GM12892 (cell line): ENCODE data around the gene ALDH3A2.

Experiments used
- DNase-seq: peaks from one replicate; pipeline ENCODE4 v3.0.0; 2011; ENCODE audit not compliant: insufficient read length
- FAIRE-seq: peaks from 2 replicates; lab custom pipeline; 2011; peaks lifted over from hg19 to GRCh38; lab: Jason Lieb, UNC
- POLR2A ChIP-seq: IDR thresholded peaks from 2 replicates; pipeline ENCODE4 v1.6.1; 2011; ENCODE audit warnings: low read depth, low read length, control low read depth
- POLR2AphosphoS5 ChIP-seq: IDR thresholded peaks from 2 replicates; pipeline ENCODE4 v1.6.1; 2011; ENCODE audit warnings: low read depth, low read length, control low read depth
- TAF1 ChIP-seq: IDR thresholded peaks from 2 replicates; pipeline ENCODE4 v1.6.1; 2011; ENCODE audit warnings: low read depth, mild to moderate bottlenecking, control low read depth, low read length, borderline replicate concordance

ALDH3A2 gene

DNA sequence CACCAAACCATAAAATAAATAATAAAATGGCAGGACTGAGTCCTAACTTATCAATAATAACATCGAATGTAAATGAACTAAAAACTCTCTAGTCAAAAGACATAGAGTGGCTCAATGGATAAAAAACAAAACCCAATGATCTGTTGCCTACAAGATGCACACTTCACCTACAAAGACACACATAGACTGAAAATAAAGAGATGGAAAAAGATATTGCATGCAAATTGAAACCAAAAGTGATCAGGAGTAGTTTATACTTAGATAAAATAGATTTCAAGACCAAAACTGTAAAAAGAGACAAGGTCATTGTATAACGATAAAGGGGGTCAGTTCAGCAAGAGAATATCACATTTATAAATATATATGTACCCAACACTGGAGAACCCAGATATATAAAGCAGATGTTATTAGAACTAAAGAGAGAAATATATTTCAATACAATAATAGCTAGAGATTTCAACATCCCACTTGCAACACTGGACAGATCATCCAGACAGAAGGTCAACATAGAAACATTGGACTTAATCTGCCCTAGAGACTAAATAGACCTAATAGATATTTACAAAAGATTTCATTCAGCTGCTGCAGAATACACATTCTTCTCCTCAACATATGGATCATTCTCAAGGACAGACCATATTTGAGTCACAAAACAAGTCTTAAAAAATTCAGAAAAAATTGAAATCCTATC is 38.0 kb downstream of the ALDH3A2 start:
- no peak for DNase-seq
- no peak for TF ChIP-seq POLR2A
- no peak for TF ChIP-seq TAF1
- TF ChIP-seq POLR2AphosphoS5, result no peak
- FAIRE-seq, result no peak

DNA sequence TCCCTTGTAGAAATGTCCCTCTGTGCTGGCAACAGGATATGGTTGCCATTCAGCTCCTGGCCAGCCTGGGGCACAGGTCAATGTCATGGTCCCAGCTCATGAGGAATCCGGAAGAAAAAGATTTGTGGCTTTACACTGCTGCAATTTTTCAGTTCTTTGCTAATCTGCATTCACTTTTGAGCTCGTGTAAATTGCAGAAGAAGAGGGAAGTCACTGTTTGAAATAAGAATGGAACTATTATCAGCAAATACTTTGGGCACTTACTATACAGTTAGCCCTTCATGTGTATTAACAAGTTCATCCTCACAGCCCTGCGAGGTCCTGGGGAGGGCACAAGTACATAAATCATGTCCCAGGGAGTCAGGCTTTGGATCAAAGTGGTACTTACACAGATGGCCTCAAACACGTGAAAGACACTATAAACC is 53.7 kb downstream of the ALDH3A2 start:
- no peak for FAIRE-seq
- no peak for TF ChIP-seq TAF1
- no peak for TF ChIP-seq POLR2AphosphoS5
- no peak for TF ChIP-seq POLR2A
- DNase-seq, result no peak

DNA sequence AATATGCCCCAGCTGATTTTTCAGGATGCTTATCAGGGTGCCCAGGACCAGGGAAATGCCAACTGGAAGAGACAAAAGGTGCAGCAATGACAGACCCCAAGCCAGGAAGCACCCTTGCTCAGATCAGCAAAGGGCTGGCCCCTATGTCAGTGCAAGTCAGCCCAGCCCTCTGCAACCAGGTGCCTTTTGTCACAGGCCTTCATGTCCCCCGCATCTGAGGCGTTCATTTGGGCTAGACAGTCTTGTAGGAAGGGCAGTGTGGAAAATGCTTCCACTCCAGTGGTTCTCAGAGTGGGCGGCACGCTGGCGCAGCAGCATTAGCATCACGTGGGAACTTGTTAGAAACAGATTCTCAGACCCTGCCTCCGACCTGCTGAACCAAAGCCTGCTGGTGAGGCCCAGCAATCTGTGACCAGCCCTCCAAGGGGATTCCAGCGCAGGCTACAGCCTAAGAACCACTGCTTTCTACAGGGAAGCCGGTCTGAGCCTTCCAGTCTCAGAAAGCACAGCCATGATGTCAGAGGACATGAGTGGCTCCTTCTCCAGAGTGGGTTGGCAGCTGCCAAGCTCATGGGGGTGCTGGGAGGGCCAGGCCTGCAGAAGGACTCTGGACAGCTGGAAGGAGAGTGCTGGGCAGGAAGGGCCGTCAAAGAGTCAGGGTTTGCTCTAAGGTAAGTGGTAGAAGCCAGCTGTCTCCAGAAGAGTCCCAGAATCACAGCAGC is 54.7 kb downstream of the ALDH3A2 start:
- FAIRE-seq (no peak), DNase-seq (no peak)
- TF ChIP-seq POLR2A (no peak), TAF1 (no peak), POLR2AphosphoS5 (no peak)

DNA sequence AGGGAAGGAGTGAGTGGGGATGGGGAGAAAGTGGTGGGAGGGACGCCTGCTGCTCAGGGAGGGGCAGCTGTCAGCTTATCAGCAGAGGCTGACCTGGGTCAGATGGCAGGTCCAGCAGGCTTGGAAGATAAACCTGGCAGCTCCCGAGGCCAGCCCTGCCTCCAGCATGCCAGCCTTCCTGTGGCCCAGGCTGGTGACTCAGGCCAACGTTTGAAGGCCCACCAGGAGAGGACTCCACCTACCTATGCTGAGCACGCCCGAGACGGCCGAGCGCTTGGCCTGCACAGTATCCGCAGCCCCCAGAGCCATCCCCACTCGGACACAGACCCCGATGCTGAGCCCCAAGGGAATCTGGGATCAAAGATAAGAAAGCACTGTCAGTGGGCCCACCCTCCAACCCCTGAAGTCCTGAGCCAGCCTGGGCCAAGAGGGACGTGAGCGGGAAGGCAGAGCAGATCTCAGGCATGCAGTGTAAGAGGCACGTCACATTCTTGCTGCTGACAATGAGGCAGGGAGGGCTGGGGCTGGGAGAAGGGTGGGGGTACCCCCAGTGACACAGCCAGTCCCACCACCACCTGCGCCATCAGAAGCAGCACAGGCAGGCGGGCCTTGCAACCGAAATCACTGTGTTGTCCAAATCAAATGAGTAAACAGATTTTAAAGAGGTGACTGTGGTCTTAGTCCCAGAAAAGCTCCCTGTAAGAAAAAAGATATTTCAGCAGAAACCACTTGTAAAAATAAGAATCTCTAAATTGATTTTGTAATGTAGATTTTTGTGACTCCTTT is 55.5 kb downstream of the ALDH3A2 start:
- no peak for FAIRE-seq
- TF ChIP-seq TAF1 (no peak), POLR2AphosphoS5 (no peak), POLR2A (no peak)
- DNase-seq, result no peak

DNA sequence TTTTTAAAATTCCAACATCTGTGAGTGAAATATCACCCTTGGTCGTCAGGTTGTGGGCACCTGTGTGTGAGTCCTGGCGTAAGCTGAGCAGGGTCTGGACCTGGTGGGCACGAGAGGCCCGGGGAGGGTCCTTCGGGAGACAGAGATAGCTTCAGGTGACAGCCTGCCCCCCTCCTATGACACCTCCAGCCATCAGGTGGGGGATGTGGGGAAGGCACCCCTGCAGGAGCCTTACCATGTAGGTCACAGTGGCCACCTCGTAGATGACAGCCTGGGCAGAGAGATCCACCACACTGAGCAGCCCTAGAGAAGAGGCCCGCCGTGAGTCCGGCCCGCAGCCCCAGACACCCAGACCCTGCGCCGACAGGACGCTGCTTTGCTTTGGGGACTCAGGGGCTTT is 56.6 kb downstream of the ALDH3A2 start:
- DNase-seq, result peak; percentile 21
- FAIRE-seq, result no peak
- TF ChIP-seq POLR2AphosphoS5 (no peak), POLR2A (no peak), TAF1 (no peak)

DNA sequence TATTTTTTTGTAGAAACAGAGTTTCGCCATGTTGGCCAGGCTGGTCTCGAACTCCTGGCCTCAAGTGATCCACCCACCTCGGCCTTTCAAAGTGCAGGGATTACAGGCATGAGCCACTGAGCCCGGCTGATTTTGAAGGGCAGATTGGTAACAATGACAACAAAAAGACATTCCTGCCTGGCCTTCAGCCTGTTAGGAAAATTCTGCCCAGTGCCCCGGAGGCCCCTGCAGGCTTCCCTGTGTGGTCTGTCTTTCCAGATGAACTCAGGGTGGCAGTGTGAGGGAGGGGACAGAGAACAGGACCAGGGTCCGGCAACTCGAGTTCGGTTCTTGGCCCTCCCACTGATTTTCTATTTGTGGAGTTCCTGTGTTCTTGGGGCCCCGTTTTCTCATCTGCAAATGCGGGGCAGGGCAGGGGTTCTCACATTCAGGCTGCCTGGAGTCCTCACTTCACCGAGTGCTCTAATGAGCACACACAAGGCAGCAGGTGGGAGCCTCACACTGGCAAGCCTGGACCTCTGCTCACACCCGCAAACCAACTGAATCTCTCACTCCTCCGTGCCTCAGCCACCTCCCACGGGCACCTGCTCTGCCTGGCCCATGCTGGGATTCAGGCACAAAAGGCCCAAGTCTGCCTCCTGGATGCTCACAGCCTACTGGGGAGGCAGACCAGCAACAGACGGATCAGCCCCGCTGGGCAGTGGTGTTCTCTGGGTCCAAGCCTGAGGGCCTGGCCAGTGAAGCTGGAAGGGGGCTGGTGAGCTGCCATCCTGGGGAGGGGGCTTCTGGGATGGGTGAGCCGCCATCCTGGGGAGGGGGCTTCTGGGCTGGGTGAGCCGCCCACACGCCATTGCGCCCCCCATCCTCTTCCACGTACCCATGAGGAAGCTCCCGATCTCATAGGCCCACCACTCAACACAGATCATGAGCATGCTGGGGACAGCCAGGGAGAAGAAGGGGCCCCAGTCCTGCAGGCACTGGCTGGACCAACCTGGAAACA is 57.5 kb downstream of the ALDH3A2 start:
- TF ChIP-seq TAF1, result no peak
- no peak for TF ChIP-seq POLR2AphosphoS5
- no peak for TF ChIP-seq POLR2A
- no peak for FAIRE-seq
- peak; percentile 19 for DNase-seq

DNA sequence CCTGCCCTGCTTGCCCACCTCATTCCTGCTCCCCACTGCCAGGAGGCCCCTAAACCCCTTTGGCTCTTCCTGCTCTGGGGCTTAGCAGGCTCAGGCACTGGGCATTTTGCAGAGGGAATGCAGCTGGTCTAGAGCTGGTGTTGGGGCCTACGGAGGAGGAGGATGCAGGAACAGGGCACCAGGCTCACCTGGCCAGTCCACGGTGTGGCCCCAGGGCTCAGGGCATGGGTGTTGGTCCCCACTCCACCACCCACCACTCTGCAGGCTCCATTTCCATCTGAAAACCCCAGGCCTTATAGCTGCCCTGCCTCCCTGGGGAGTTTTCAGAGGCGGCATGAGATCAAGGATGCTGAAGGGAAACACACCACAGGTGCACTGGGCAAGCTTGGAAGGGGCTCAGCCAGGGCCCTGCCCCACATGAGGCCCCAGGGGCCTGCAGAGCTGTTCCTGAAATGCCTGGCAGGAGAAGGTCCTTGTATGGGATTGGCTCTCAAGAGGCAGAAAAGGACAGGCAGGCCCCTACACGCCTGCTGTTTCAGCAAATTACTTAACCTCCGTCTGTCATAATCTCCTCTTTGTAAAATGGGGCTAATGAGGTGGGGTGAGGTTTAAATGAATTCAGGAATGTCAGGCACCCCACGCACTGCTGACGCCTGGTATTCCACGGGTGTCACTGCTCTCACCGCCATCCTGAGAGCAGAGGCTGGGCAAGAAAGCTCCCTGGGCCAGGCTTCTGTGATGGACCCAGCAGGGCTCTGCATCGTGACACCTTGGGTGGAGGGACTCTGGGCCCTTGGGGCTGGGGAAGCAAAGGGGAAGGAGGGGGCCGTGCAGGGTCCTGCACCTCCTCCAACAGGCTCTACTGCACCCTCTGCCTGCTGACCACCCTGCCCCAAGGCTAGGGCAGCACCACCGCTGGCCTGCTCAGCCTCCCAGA is 58.5 kb downstream of the ALDH3A2 start:
- no peak for FAIRE-seq

DNA sequence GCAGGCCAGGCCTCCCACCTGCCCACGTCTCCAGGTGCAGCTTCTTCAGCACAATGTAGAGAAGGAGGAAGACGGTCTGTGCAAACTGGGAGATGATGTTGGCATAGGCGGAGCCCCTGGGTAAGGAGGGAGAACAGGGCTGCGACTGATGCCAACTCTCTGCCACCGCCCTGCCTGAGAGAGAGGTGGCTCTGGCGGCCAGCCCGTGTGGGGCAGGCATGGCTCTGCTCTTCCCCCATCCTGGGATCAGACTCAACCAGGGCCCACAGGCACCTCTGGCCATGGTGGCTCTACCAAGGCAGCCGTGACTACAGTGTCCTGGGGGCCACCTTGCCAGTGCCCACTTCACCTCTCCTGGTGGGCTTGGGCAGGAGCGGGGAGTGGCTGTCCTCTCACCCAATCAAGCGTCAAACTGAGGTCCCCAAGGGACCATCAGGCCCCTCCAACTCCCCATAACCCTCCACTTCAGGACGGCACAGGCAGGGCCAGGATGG is 59.2 kb downstream of the ALDH3A2 start:
- TF ChIP-seq TAF1 (no peak), POLR2A (no peak), POLR2AphosphoS5 (no peak)
- no peak for FAIRE-seq
- peak; percentile 19 for DNase-seq

More for the DNA sequence above, 58.5 kb downstream of the ALDH3A2 start:
- TF ChIP-seq POLR2AphosphoS5, result no peak
- TF ChIP-seq POLR2A, result no peak
- TF ChIP-seq TAF1, result no peak
- DNase-seq, result peak; percentile 22

DNA sequence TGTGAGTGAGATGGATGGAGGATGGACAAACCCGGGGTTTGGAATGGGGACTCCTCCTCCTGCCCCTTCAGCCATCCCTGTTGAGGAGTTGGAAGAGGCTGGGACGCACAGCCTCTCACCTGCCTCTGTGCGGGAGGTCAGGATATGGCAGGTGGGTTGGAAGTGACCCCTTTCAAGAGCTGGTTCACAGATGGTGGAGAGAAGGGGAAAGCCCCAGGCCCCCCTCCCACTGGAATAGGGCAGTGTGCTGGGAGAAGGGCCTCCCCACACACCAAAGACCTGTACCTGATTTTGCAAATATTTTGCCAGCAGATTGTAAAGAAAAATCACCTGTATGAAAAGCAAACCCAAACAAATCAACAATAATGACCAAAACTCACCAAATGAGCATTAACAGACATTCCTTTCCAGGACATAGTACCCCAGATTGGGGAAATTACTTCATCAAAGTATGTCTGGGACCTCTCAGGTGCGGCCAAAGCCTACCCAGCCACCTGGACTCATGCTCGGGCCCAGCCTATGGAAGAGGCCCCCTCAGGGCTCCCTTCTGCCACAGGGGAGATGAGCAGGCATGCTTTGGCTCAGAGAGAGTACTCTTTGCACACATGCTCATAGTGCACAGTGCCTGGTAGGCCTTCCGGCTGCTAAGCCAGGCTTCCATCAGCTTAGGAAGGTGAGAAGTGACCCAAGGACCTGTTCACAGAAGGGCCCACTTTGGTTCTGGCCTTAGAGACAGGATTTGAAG is 60.1 kb downstream of the ALDH3A2 start:
- TF ChIP-seq POLR2A (no peak), POLR2AphosphoS5 (no peak), TAF1 (no peak)
- no peak for DNase-seq
- no peak for FAIRE-seq
